Measurements from ENCODE around the gene PSEN1.

DNA sequence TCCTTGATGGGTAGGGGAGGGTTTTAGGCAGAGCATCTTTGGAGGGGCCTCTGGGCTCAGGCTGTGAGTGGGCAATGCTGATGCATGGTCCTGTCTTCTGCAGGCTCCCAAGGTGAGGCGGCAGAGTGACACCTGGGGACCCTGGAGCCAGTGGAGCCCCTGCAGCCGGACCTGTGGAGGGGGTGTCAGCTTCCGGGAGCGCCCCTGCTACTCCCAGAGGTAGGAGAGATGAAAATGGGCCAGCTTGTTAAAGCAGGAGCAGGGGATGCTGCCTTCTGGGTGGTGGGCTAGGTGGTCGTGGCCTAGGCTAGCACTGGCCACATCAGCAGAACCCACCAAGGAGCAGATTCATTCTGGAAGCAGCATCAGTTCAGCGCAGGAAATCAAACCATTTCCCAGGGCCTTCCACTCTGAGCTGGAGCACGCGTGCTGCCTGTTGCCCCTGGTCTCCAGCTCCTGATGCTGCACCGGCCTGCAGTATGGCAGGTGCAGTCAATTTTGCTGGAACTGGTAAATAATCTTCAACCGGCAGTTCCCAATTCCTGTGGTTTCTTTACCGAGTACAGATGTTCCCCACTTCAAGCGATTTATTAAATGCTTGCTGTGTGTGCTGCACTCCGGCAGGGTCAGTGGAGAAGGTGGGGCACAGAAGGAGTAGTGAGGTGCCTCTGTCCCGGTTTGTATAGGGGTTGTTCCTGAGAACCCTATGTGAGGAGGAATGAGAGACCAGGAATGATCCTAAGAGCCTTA is 108.4 kb downstream of the PSEN1 start:
- no peak for TF ChIP-seq EZH2 (IDR thresholded peaks at IDR 0.05; ENCODE audit: insufficient read depth, poor library complexity, severe bottlenecking)
- TF ChIP-seq EZH2phosphoT487 (IDR thresholded peaks at IDR 0.05; ENCODE audit: insufficient read depth, low read depth), result no peak

Data from GM23248 (cell line).